Bronchial epithelial cell (primary cell): ENCODE measurements around the gene PTPRO. TPM values are rescaled to one million over a fixed set of nuclear protein-coding genes. Genes with fewer than 3 reads are reported as not detected.

Source experiments
- DNase-seq: peaks from one replicate; pipeline ENCODE4 v3.0.0-alpha.2; 2010; ENCODE audit warnings: low read depth
- FAIRE-seq: peaks from 2 replicates; lab custom pipeline; 2011; peaks lifted over from hg19 to GRCh38; lab: Jason Lieb, UNC
- H3K27me3 ChIP-seq: 2 replicates; pipeline ENCODE4 v1.5.1; 2011; ENCODE audit warnings: low read length; ENCODE audit not compliant: control insufficient read depth, insufficient read depth
- H3K36me3 ChIP-seq: 2 replicates; pipeline ENCODE4 v1.5.1; 2011; ENCODE audit warnings: low read length; ENCODE audit not compliant: control insufficient read depth, insufficient read depth
- H3K4me3 ChIP-seq: 2 replicates; pipeline ENCODE4 v1.5.1; 2011; ENCODE audit warnings: mild to moderate bottlenecking, low read depth, low read length, control low read depth
- CTCF ChIP-seq: IDR thresholded peaks from 2 replicates; pipeline ENCODE4 v1.5.1; 2011; ENCODE audit warnings: mild to moderate bottlenecking, moderate library complexity, low read length, control low read depth, inconsistent platforms; ENCODE audit not compliant: insufficient read depth, severe bottlenecking
- total RNA-seq: library from RNA; depleted of rRNA; stranded (reverse); fragments of >200 nt; gene quantifications from 2 replicates; pipeline ENCODE4 v1.2.1, GENCODE V29; 2014

Gene PTPRO
- total RNA-seq, 1 donor from 2014 or later, result under 0.01 TPM

DNA sequence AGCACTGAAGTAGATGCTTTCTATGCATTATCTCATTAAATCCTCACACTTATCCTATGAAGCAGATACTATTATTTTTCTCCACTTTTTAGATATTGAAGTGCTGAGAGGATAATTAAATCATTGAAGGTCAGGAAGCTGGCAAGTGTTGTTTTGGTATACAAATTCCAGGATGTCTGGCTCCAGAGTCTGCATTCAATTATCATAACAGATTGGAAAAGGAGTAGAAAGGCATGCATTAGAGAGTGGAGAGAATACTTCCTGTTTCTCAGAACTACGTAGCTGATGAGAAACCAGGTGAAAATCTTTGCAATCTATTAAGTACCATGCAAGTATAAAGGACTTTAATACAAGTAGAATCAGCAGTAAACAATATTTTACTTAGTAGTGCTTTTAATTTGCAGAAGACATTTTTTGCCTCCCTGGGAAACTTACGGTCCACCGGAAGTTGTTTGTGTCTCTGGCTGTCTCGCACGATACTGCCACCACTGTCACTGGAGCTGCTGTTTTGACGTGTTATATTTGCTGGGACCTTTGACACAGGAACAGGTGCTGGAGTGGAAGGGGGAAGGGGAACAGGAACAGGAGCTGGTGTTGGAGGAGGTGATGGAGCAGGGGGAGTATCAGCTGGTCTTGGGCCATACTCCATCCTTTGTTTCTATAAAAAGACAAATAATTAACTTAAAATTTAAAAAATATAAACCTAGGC is 308.9 kb downstream of the PTPRO start:
- no peak for FAIRE-seq
- no peak overlapping the region for H3K4me3 ChIP-seq
- no peak for TF ChIP-seq CTCF
- H3K36me3 ChIP-seq, result no peaks in the 10 kb centered on the region
- no peaks in the 10 kb centered on the region for H3K27me3 ChIP-seq
- DNase-seq, result no peak

GRCh38 chr12:15632708-15633107 is 310.4 kb downstream of the PTPRO start:
- DNase-seq (no peak), FAIRE-seq (no peak)
- Histone ChIP-seq H3K36me3 (no peaks in the 10 kb centered on the region), H3K27me3 (no peaks in the 10 kb centered on the region), H3K4me3 (no peak overlapping the region)
- TF ChIP-seq CTCF, result no peak

DNA sequence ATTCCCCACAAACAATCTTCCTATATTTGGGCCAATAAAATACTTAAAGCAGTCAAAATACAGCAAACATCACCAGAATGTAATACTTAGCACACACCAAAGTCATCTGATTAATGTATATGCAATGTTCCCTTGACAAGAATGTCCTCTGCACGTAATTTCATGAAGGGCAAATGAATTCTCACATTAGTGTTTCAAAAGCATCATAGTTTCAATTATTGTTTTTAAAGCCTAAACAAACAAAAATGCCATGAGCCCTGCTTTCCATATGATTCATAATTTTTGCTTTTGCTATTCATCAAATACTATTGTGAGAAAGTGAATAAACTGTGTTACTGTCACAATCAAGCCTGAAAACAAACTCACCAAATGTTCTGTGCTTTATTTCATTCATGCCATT is 310.9 kb downstream of the PTPRO start:
- no peaks in the 10 kb centered on the region for H3K27me3 ChIP-seq
- no peak overlapping the region for H3K4me3 ChIP-seq
- no peak for TF ChIP-seq CTCF
- no peak for FAIRE-seq
- H3K36me3 ChIP-seq, result no peaks in the 10 kb centered on the region
- peak; percentile 12 for DNase-seq

- DNase-seq, result peak; percentile 25
- TF ChIP-seq CTCF, result no peak
- no peaks in the 10 kb centered on the region for H3K27me3 ChIP-seq
- no peak for FAIRE-seq
- no peaks in the 10 kb centered on the region for H3K36me3 ChIP-seq
- H3K4me3 ChIP-seq, result no peak overlapping the region
These were observed 311.8 kb downstream of the PTPRO start for GRCh38 chr12:15634010-15634683.

DNA sequence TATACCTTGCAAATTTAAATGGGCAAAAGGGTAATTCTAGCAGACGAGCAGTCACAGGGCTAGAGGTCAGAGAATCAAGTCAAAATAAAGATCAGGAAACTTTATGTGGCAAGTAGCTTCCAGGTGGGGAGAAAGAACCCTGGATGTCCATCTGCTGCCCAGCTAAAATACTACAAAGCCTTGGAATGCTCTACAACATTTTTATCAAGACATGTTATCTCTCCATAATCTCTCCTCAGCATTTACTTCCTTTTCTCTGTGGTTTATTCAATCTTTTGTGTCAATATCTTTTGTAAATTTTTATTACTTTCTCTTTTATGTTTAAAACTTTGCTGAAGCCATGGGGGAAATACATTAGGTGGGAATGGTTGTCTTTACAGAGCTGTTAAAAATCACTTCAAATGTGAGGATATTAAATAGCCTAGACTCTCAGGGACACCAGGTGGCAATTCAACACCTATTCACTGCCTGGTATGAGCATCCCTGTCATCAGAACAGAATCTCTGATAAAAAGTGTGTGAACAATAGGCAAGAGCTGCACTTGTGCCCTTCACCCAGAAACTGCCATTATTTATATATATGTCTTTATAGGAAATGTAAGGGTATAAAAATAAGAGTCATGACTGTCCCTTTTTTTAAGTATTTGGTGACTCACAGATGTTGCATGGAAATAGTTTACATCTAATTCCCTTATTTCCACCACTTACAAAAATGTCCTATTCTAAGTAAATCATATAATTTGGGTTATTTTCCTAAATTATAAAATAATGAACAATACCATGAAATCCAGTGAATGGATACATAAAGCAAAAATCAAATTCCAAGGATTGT is 314.0 kb downstream of the PTPRO start:
- no peaks in the 10 kb centered on the region for H3K27me3 ChIP-seq
- no peak overlapping the region for H3K4me3 ChIP-seq
- no peaks in the 10 kb centered on the region for H3K36me3 ChIP-seq
- FAIRE-seq, result no peak
- TF ChIP-seq CTCF, result no peak
- no peak for DNase-seq
